OCI-LY7 (cell line): ENCODE results near the gene PGAP3. TPM values are rescaled to one million over a fixed set of nuclear protein-coding genes. Genes with fewer than 3 reads are reported as not detected.

Experiments used
- BruUV-seq: library from RNA; stranded (reverse); fragments of 400-500 nt; replicated peaks from 2 replicates; lab custom pipeline; 2021; lab: Mats Ljungman, UMichigan
- CTCF ChIA-PET: fragments of 300-600 bp; sonication (Branson Sonifier 250); formaldehyde crosslinking; loops from one replicate; lab custom pipeline; 2022; ENCODE audit warnings: antibody characterized with exemption; ENCODE audit not compliant: unreplicated experiment; lab: Charles Lee
- POLR2A ChIA-PET: fragments of 300-600 bp; sonication (Branson Sonifier 250); formaldehyde crosslinking; loops from one replicate; lab custom pipeline; 2022; ENCODE audit warnings: antibody characterized with exemption; lab: Charles Lee
- DNase-seq: peaks from one replicate; pipeline ENCODE4 v3.0.0-alpha.2; 2015; ENCODE audit warnings: low spot score
- H2AFZ ChIP-seq: fragments of 200-600 bp; sonication (generic), shearing (Covaris generic); 2 replicates; pipeline ENCODE4 v1.6.1; 2014; ENCODE audit warnings: mild to moderate bottlenecking, antibody characterized with exemption, low read length, moderate library complexity
- H3K27ac ChIP-seq: fragments of 200-600 bp; sonication (generic); 2 replicates; pipeline ENCODE4 v1.5.1; 2014; ENCODE audit warnings: mixed run types, low read depth, mild to moderate bottlenecking, moderate library complexity, low read length, inconsistent platforms; ENCODE audit not compliant: poor library complexity, severe bottlenecking
- H3K36me3 ChIP-seq: fragments of 200-600 bp; sonication (generic); 2 replicates; pipeline ENCODE4 v1.6.1; 2014; ENCODE audit warnings: mild to moderate bottlenecking, antibody characterized with exemption, low read length, moderate library complexity, mixed read lengths; ENCODE audit not compliant: insufficient read depth
- H3K4me1 ChIP-seq: fragments of 200-600 bp; sonication (generic); 2 replicates; pipeline ENCODE4 v1.5.1; 2014; ENCODE audit warnings: mild to moderate bottlenecking, low read length; ENCODE audit not compliant: insufficient read depth, poor library complexity, severe bottlenecking
- H3K4me2 ChIP-seq: fragments of 200-600 bp; sonication (generic); 2 replicates; pipeline ENCODE4 v1.6.1; 2014; ENCODE audit warnings: mild to moderate bottlenecking, low read length
- H3K4me3 ChIP-seq: fragments of 200-600 bp; sonication (generic); 2 replicates; pipeline ENCODE4 v1.5.1; 2014; ENCODE audit warnings: mild to moderate bottlenecking, low read depth, low read length; ENCODE audit not compliant: poor library complexity, severe bottlenecking
- H3K79me2 ChIP-seq: fragments of 200-600 bp; sonication (generic); 2 replicates; pipeline ENCODE4 v1.6.1; 2016; ENCODE audit warnings: low read depth, mild to moderate bottlenecking, low read length, moderate library complexity, mixed read lengths; ENCODE audit not compliant: insufficient read depth
- H3K9me2 ChIP-seq: fragments of 200-600 bp; sonication (generic); 2 replicates; pipeline ENCODE4 v1.6.1; 2016; ENCODE audit warnings: mild to moderate bottlenecking, low read length, mixed read lengths; ENCODE audit not compliant: insufficient read depth
- H3K9me3 ChIP-seq: fragments of 200-600 bp; sonication (generic); 2 replicates; pipeline ENCODE4 v1.6.1; 2014; ENCODE audit warnings: mild to moderate bottlenecking, mixed run types, low read length, mixed read lengths
- H4K20me1 ChIP-seq: fragments of 200-600 bp; sonication (generic); 2 replicates; pipeline ENCODE4 v1.6.1; 2014; ENCODE audit warnings: mild to moderate bottlenecking, antibody characterized with exemption, low read length, moderate library complexity, mixed read lengths; ENCODE audit not compliant: insufficient read depth
- CTCF ChIP-seq: fragments of 200-600 bp; sonication (generic); conservative IDR thresholded peaks from 2 replicates; pipeline ENCODE4 v1.5.1; 2014; ENCODE audit warnings: mild to moderate bottlenecking, antibody characterized with exemption, low read length, moderate library complexity, mixed read lengths
- EZH2phosphoT487 ChIP-seq: fragments of 200-600 bp; sonication (generic); IDR thresholded peaks from 2 replicates; pipeline ENCODE4 v1.6.1; 2018; ENCODE audit warnings: low read depth, borderline replicate concordance, mild to moderate bottlenecking, mixed run types, antibody characterized with exemption, low read length, moderate library complexity, mixed read lengths
- intact Hi-C: fragments of 100-400 bp; cut with micrococcal nuclease; formaldehyde crosslinking; loops from one replicate; pipeline ENCODE4 v1.10.0; 2022; ENCODE audit not compliant: unreplicated experiment
- total RNA-seq, 2 experiments: library from RNA; depleted of rRNA in 1 of 2; stranded (reverse); fragments of >200 nt in 1 of 2; shearing (Covaris generic) in 1 of 2; gene quantifications; 2 replicates each; pipeline ENCODE4 v1.2.3, GENCODE V29; 2014 to 2022

PGAP3 gene
- total RNA-seq, 2 experiments from 2014 or later = 8.7 to 9.2 TPM

- no peak for DNase-seq
- no TSS peak for BruUV-seq
- no peaks in the 10 kb centered on the region for H3K9me3 ChIP-seq
- intact Hi-C loops = no loop called here
- H3K4me3 ChIP-seq = no peak overlapping the region
- POLR2A ChIA-PET = interaction anchor here (0.6 to 0.9 kb wide), 2 partner anchors 9 to 30 kb away, joined by 3 to 4 read pairs; no protein-coding TSS in a partner anchor
- H3K36me3 ChIP-seq = no peaks in the 10 kb centered on the region
- CTCF ChIA-PET = no interaction called here
- H3K4me2 ChIP-seq = no peak overlapping the region
- H3K27ac ChIP-seq = no peak overlapping the region
- no peak overlapping the region for H2AFZ ChIP-seq
- peaks cover 4% of the 10 kb centered on the region for H3K4me1 ChIP-seq
- H4K20me1 ChIP-seq = no peaks in the 10 kb centered on the region
- no peak for TF ChIP-seq EZH2phosphoT487
- no peak for TF ChIP-seq CTCF
- H3K9me2 ChIP-seq = no peaks in the 10 kb centered on the region
- H3K79me2 ChIP-seq = no peaks in the 10 kb centered on the region
Measured at GRCh38 chr17:39701012-39701783, 13.3 kb upstream of the PGAP3 start.

- Histone ChIP-seq H3K9me3 (no peaks in the 10 kb centered on the region), H3K9me2 (no peaks in the 10 kb centered on the region), H2AFZ (no peak overlapping the region), H4K20me1 (no peaks in the 10 kb centered on the region), H3K27ac (no peak overlapping the region), H3K4me3 (no peak overlapping the region), H3K4me1 (peaks cover 4% of the 10 kb centered on the region), H3K79me2 (no peaks in the 10 kb centered on the region), H3K4me2 (no peak overlapping the region), H3K36me3 (no peaks in the 10 kb centered on the region)
- BruUV-seq = no TSS peak
- ChIA-PET POLR2A (interaction anchor here (0.9 kb wide), 1 partner anchor 10 kb away, joined by 3 read pairs; no protein-coding TSS in a partner anchor), CTCF (no interaction called here)
- no peak for TF ChIP-seq CTCF
- no peak for TF ChIP-seq EZH2phosphoT487
- intact Hi-C loops = no loop called here
- DNase-seq = no peak
Measured at GRCh38 chr17:39700148-39700987, 12.5 kb upstream of the PGAP3 start.
